ENCODE results near the gene PAPPA2. TPM values are rescaled to one million over a fixed set of nuclear protein-coding genes. Genes with fewer than 3 reads are reported as not detected.

The PAPPA2 gene
- total and polyA plus RNA-seq, 8 donors: under 0.01 to 10.3 (median 0.29) TPM; not detected in 1

DNA sequence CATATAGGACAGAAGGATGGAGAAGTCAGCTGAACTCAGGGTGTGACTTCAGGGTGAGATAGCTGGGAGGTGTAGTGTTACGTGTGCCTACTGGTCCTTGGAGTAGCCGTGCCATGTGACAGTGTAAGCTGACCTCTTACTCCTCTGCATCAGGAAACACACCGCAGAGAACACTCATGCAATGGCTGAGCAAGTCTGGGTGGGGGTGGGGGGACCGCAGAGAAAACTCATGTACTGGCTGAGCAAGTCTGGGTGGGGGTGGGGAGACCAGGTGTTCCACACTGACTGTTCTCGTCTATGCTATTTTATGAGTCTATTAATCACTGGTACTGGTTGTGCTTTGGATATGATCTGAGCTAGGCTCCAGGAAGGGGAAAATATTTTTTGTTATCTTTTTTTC is 233.1 kb downstream of the PAPPA2 start:
- no peaks in the 10 kb centered on the region for H3K27me3 ChIP-seq
- intact Hi-C loops (cut with DNase I; ENCODE audit: low total_unique reads): loop anchor here (10.0 kb wide), 1 partner anchor 131 kb away; no protein-coding TSS in a partner anchor
- H3K36me3 ChIP-seq: no peaks in the 10 kb centered on the region
- no peak overlapping the region for H3K4me3 ChIP-seq
- TF ChIP-seq EP300 (IDR thresholded peaks at IDR 0.05) (no peak), POLR2AphosphoS5 (IDR thresholded peaks at IDR 0.05) (no peak), POLR2A (IDR thresholded peaks at IDR 0.05) (no peak)
- TF ChIP-seq, protein P1, sequence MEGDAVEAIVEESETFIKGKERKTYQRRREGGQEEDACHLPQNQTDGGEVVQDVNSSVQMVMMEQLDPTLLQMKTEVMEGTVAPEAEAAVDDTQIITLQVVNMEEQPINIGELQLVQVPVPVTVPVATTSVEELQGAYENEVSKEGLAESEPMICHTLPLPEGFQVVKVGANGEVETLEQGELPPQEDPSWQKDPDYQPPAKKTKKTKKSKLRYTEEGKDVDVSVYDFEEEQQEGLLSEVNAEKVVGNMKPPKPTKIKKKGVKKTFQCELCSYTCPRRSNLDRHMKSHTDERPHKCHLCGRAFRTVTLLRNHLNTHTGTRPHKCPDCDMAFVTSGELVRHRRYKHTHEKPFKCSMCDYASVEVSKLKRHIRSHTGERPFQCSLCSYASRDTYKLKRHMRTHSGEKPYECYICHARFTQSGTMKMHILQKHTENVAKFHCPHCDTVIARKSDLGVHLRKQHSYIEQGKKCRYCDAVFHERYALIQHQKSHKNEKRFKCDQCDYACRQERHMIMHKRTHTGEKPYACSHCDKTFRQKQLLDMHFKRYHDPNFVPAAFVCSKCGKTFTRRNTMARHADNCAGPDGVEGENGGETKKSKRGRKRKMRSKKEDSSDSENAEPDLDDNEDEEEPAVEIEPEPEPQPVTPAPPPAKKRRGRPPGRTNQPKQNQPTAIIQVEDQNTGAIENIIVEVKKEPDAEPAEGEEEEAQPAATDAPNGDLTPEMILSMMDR (IDR thresholded peaks at IDR 0.05): no peak
- peak overlapping the region in 1 of 5 donors; percentile 80 for H3K27ac ChIP-seq
- DNase-seq: peak in 1 of 2 donors; percentile 65
- no peaks in the 10 kb centered on the region for H3K9me3 ChIP-seq
- peaks cover 7 to 36% (median 22%) of the 10 kb centered on the region in 4 donors for H3K4me1 ChIP-seq
- WGBS, 5 donors: 30 to 51% (median 37%) methylated on average over 4 to 5 of the region's 5 CpGs

GRCh38 chr1:176696689-176697088 is 233.7 kb downstream of the PAPPA2 start:
- H3K9me3 ChIP-seq: no peaks in the 10 kb centered on the region
- H3K4me3 ChIP-seq: no peak overlapping the region
- H3K27me3 ChIP-seq: no peaks in the 10 kb centered on the region
- DNase-seq: no peak
- 54 to 77% (median 68%) methylated on average over 1 of the region's 1 CpG for WGBS, 5 donors
- TF ChIP-seq EP300 (IDR thresholded peaks at IDR 0.05) (no peak), POLR2AphosphoS5 (IDR thresholded peaks at IDR 0.05) (no peak), POLR2A (IDR thresholded peaks at IDR 0.05) (no peak)
- TF ChIP-seq, protein P1 (IDR thresholded peaks at IDR 0.05): no peak
- no peak overlapping the region for H3K27ac ChIP-seq
- H3K36me3 ChIP-seq: no peaks in the 10 kb centered on the region
- intact Hi-C loops (cut with DNase I; ENCODE audit: low total_unique reads): loop anchor here (10.0 kb wide), 1 partner anchor 132 kb away; no protein-coding TSS in a partner anchor
- H3K4me1 ChIP-seq: peaks cover 7 to 32% (median 18%) of the 10 kb centered on the region in 4 donors

DNA sequence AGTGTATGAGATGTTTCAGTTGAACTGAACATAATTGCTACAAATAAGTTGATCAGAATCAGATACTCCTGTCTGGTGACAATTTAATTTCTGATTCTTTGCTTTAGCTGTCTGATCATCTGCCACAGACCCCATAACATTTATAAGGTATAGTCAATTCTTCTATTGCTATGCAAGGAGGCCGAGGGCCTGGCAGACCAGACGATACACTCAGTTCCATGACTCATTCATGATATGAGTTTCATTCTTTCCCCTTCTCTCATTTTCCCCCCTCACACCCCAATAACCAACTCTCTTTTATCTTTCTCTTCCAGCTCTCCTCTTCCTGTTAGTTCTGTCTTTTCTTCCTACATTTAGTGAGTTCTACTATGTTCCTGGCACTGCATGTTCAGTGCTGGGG is 236.8 kb downstream of the PAPPA2 start:
- DNase-seq: no peak
- H3K9me3 ChIP-seq: no peaks in the 10 kb centered on the region
- no peaks in the 10 kb centered on the region for H3K36me3 ChIP-seq
- no peak overlapping the region for H3K27ac ChIP-seq
- intact Hi-C loops (cut with DNase I; ENCODE audit: low total_unique reads): loop anchor here (10.0 kb wide), 1 partner anchor 135 kb away; no protein-coding TSS in a partner anchor
- 76 to 94% (median 80%) methylated on average over 2 of the region's 2 CpGs for WGBS, 5 donors
- TF ChIP-seq POLR2AphosphoS5 (IDR thresholded peaks at IDR 0.05) (no peak), POLR2A (IDR thresholded peaks at IDR 0.05) (no peak), EP300 (IDR thresholded peaks at IDR 0.05) (no peak)
- TF ChIP-seq, protein P1 (IDR thresholded peaks at IDR 0.05): no peak
- peaks cover 0 to 1% (median under 1%) of the 10 kb centered on the region in 4 donors for H3K4me1 ChIP-seq
- no peaks in the 10 kb centered on the region for H3K27me3 ChIP-seq
- no peak overlapping the region for H3K4me3 ChIP-seq

- no peak for DNase-seq
- TF ChIP-seq POLR2AphosphoS5 (IDR thresholded peaks at IDR 0.05): no peak
- TF ChIP-seq POLR2A (IDR thresholded peaks at IDR 0.05): no peak
- no peak for TF ChIP-seq EP300 (IDR thresholded peaks at IDR 0.05)
- TF ChIP-seq, protein P1 (IDR thresholded peaks at IDR 0.05): no peak
- H3K4me1 ChIP-seq: no peaks in the 10 kb centered on the region
- H3K27me3 ChIP-seq: no peaks in the 10 kb centered on the region
- H3K4me3 ChIP-seq: no peak overlapping the region
- no peaks in the 10 kb centered on the region for H3K36me3 ChIP-seq
- WGBS, 5 donors: 53 to 64% (median 64%) methylated on average over 3 of the region's 3 CpGs
- H3K9me3 ChIP-seq: no peaks in the 10 kb centered on the region
- intact Hi-C loops (cut with DNase I; ENCODE audit: low total_unique reads): no loop called here
- no peak overlapping the region for H3K27ac ChIP-seq
Observed at GRCh38 chr1:176701151-176701866, 238.3 kb downstream of the PAPPA2 start.

Measured in stomach (tissue), 9 donors.